DMS53 treated with DMSO at 0.1 percent for 48 hours (cell line): ENCODE results near the gene CNTN4.
A peak's percentile ranks its signal among the peaks of the same experiment; 100 is the strongest.

ENCODE experiments used
- DNase-seq: peaks from one replicate; lab custom pipeline; 2025; ENCODE audit not compliant: unreplicated experiment; lab: John Stamatoyannopoulos, UW

CNTN4 gene

GRCh38 chr3:3015185-3016089 is 916.8 kb downstream of the CNTN4 start:
- DNase-seq: peak; percentile 21

DNA sequence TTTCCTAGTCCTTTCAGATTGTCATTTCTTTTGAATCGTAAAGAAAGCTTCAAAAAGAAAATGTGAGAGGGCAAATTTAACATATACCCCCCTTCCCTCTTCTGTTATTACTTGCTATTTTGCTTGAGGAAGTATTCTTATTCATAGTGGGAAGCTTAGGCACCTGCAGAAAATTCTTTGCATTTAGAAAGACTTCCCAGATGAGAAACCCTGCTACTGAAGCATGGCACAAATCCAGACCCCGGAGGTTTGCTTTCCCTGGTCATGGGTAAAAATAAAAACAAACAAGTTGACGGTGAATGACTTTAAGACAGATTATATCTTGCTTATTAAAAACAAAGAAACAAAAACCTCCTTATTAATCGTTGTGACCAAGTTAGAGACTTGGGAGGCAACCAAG is 917.6 kb downstream of the CNTN4 start:
- DNase-seq: no peak

GRCh38 chr3:3020209-3020608 is 921.5 kb downstream of the CNTN4 start:
- DNase-seq: no peak

DNA sequence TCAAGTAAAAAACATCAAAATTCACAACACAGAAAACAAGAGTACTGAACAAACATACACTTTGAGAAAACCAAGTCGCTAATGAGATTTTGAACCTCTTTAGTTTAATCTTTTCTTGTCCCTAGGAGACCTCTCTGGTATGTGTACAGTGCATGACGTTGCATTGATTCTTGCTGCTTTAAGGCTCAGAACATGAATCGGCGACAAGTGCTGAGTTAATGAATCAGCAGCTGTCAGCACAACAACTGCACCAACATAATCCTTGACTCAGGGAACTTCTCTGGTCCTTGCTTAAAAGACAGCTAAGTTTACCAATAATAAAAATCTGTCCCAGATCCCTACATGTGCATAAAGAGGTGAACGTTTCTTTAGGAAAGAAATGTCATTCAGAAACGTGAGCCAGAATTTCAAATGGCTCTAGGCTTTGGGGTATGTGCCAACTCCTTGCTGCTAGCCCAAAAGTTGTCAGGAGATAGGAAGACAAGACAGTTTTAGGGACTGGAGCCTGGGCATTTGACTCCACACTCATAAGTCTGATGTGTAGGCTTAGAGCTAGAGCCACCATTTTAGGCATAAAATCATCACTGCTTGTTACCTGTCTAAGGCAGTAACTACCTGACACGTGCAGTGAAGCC is 924.6 kb downstream of the CNTN4 start:
- no peak for DNase-seq

DNA sequence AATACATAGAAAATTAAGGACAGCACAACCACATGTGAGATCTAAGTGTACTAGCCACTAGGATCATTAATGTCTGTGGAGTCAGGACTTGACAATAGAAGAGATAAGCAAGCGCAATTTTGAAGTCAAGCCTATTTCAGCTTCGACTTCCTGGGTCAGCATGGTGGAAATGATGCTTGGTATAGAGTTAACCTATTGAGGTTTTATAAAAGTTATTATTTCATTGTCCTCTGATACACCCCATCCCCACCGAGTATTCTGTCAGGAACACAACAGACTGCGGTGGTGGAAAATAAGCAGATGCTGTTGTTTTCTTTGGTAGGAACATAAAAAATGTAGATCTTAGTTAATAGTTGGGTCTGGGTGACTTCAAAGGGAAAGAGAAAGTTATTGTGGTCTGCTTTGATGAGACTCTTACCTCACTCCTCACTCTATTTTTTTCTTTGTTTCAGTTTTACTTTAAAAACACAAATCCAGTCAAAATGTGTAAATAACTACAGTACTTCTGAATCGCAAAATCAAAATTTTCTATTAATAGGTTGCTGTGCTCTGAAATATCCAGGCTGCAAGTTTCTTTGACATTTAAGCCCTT is 929.4 kb downstream of the CNTN4 start:
- DNase-seq: no peak

GRCh38 chr3:3031326-3031725 is 932.7 kb downstream of the CNTN4 start:
- DNase-seq: no peak

- no peak for DNase-seq
Measured at GRCh38 chr3:3037156-3037555, 938.5 kb downstream of the CNTN4 start.

DNA sequence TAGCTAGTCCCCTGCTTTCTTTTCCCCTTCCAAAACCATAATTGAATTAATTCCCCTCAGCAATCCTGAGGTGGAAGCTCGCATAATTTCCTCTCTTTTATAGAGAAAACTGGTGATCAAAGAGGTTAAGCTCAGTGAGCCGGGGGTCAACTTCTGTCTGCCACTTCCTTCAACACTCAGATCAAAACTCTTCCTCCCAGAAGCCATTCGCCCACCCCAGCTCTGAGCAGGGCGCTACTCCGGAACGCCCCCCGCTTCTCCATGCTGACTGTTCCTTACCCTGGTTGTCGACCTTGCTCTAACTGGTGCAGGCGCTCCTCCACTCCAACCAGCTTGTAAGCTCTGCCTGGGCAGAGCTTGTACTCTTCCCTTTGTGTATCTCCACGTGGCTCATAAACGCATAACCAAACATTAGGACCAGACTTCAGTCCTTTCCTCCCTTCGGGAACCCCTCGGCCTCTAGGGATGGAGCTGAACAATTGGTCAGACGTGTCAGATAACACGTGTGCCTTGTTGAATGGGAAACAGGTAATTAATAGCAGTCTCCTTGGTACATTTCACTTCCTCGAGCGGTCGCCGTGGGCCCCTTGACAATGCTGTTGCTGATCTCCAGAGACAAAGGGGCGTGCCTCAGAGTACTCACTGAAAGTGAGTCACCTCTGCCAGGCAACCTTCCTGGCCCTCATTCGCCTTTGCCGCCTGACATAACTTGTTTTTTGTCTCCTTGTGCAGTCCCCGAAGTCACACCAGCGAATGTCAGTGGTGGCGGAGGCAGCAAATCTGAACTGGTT is 939.7 kb downstream of the CNTN4 start:
- no peak for DNase-seq

DNA sequence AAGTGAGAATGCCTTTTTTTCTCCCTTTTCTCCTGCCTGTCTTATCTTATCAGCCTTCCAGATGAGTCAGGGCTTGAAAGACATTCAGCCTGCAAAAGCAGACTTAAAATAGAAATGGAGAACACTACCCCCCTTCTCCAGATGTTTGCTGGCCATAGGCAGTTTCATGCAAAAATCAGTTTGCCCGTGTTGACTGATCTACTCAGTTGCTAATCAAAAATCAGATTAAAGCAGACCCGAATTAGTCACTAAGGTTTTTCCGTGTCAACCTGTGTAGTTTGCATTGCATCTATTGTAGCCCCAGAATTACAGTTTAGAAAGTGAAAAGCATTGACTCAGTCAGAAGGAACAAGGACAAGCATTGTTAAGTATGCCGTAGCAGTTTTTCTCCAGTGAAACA is 955.3 kb downstream of the CNTN4 start:
- DNase-seq: no peak

- DNase-seq: no peak
Measured at GRCh38 chr3:3059645-3060044, 961.0 kb downstream of the CNTN4 start.

DNA sequence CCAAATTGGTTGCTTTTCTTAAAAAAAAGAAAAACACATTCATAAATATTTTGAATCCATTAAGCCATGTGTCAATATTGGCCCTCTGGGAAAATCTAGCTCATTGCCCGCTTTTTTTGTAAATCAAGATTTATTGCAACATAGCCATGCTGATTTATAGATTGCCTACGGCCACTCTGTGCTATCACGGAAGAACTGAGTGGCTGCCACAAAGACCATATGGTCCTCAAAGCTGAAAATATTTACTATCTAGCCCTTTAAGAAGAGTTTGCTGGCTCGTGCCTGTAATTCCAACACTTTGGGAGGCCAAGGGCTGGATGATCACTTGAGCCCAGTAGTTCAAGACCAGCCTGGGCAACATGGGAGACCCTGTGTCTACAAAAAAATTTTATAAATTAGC is 965.6 kb downstream of the CNTN4 start:
- no peak for DNase-seq

DNA sequence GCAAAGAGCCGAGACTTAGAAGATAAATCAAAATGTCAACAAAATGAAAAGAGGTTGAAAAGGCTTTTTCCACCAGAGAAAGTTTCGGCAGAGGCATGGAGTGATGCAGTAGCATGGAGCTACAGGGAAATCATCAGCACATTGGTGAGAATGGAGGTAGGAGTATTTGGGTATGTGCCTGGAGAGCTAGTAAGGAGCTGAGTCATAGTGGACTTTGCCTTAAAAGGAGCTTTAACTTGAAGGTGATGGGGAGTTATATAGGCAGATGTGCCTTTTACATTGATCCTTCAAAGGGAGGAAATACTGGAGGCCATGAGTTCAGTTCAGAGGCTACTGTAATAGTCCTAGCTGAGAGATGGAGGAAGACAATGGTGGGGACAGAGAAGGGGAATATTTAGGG is 967.2 kb downstream of the CNTN4 start:
- DNase-seq: no peak

DNA sequence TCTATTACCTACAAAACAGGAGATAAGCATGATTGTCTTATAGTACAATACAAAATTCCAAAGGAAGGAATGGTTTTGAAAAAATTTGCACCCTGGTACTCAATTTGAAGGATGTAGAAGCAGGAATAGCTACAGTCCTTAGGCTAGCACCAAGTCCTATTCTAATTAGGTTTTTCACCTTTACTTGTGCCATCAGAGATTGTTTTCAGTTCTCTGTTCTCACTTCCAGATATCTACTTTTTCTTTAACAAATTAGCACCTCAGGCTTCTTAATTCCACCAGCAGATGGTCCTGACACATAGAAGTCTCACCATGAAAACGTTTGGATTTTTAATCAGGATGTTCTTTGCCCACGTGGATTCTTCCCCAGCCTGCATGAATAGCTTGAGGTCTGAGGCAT is 967.7 kb downstream of the CNTN4 start:
- DNase-seq: no peak

- DNase-seq: no peak
Measured at GRCh38 chr3:3066910-3067309, 968.2 kb downstream of the CNTN4 start.

DNA sequence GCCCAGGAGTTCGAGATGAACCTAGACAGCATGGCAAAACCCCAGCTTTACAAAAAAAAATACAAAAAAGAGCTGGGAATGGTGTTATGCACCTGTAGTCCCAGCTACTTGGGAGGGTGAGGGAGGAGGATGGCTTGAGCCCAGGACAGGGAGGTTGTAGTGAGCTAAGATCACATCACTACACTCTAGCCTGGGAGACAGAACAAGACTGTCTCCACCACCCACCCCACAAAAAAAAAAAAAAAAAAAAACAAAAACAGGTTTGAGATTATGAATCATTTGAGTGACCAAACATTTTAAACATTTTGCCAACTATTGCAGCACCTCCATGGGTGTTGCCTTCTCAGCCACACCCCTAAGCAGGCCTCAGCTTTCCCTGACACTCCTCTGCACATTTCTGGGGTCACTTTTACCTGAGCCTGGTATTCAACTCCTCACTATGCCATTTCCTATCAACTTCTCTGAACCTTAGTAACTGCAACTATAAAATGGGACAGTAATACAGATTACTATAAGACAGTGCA is 969.8 kb downstream of the CNTN4 start:
- no peak for DNase-seq

DNA sequence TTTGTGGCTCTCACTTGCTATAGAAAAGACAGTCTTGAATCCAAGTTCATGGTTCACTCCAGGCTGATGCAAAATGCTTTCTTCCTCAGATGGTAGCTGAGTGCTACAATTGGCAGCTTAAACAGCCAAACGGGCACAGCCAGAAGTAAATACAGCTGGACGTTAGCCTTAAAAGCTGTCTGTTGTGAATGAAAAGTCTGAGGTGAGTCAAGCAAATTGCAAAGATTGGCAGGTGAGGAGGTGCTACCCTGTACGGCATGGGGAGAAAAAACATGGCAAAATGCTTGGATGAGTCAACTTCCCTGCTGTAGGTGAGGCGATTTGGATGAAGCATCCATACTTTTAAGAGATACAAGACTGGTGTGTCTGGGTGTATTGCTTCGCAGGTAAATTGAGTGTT is 971.1 kb downstream of the CNTN4 start:
- DNase-seq: no peak

DNA sequence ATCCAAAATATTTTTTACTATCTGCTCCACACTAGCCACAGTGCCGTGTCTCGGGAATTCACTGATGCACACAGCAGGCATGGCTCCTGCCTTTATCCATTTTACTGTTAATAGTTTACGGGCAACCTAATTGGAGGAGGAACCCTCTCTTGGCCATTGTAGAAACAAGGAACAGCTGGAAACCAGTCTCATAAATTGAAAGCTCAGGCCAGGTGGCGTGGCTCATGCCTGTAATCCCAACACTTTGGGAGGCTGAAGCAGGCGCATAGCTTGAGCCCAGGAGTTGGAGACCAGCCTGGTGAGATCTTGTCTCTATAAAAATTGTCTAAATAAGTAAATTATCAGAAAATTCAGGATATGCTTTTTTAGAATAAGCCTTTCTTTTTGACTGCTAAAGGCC is 972.5 kb downstream of the CNTN4 start:
- no peak for DNase-seq

GRCh38 chr3:3074551-3075257 is 976.0 kb downstream of the CNTN4 start:
- DNase-seq: no peak

GRCh38 chr3:3080309-3080708 is 981.6 kb downstream of the CNTN4 start:
- no peak for DNase-seq

DNA sequence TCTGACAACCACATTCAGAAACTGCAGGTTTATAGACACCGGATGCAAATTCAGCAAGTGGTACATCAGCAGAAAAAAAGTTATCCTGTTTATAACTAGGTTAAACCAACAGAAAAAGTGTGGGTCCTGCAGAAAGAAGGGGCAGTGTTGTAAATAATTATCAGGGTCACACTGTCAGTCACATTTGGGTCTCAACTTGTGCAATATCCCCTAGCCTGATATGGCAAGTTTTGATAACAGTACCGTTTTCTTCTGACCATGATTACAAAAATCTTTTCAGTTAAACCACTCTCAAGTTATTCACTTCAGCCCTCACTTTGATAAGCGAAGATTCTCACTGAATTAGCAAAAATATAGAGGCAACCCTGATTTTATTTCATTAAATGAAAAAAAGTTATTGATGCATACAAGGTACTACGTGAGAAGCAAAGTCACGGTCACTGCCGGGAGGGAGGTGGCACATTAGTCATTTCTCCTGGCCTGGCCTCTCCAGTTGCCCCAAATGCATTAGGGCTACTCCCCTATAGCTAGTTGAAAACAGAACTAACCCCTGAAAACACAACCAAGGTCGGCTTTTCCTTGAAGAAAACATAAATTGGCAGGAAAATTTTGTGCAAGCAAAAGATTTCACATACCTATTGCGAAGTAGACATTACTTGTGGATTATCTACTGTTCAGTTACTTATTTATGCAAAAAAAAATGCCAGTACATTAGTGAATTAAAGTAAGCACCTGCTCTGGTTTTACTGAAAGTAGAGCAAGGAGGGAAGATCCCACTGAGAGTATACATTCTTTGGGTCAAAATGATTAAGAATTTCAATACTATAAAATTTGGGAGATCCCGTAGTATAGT is 982.9 kb downstream of the CNTN4 start:
- no peak for DNase-seq
